Fibroblast of upper back skin (primary cell): ENCODE results near the gene DLGAP1.

Source experiments
- DNase-seq: peaks from one replicate; pipeline ENCODE4 v3.0.0-alpha.2; 2013

The DLGAP1 gene

DNA sequence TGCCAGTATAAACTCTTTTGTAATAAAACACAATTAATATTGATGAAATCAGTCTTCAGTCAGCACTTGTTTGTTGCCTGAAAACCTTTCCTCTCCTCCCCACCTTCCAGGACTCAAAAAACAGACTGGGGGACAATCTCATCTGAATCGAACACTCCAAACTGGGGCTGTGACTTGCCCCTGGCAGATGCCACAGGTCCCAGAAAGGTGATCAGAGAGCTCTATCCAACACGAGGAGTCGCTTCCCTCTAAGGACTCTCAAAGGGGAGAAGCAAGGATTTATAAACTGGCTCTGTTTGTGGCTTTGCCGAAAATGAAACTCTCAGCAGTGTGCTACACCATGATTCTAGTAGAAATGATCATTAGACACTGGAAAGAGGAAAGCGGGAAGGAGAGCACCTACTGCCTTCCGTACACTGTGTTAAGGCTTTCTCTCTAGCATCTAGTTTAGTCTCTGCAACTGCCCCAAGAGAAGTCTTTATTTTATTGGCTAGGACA, 805.9 kb downstream of the DLGAP1 start:
- no peak for DNase-seq

DNA sequence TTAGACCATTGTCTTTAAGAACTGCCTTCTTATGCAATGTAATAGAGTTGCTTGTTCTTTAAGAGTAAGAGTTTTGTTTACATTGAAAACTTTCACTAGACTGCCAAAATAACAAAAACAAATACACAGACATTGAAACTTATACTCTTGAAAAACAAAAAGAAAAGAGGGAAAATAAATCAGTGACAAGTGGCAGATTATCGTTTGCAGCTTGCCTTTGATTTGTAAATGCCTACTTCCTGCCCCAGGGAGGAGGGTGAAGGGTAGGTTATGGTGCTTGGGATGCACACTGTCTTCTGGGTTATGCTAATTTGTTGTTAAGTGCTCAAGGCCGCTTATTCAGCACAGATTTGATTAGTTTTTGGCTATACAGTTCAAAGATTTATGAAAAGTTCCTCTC, 806.5 kb downstream of the DLGAP1 start:
- DNase-seq: no peak

DNA sequence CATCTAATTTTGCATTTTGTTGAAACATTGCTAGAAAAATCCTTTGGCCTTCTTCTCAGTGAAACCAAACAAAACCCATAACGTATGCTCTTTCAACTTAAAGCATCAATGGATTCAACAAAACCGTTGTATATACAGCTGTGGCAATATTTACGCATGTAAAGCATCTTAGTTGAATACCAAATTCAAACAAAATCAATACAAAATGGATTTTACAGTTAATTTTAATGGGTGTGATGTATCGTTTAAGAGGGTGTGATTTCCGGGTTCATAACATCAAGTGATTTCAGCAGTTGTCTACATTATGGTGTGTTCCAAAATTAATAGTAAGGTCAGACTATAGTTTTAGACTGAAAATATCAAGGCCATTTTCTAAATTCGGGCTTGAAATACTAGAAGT, 806.9 kb downstream of the DLGAP1 start:
- DNase-seq: no peak

DNA sequence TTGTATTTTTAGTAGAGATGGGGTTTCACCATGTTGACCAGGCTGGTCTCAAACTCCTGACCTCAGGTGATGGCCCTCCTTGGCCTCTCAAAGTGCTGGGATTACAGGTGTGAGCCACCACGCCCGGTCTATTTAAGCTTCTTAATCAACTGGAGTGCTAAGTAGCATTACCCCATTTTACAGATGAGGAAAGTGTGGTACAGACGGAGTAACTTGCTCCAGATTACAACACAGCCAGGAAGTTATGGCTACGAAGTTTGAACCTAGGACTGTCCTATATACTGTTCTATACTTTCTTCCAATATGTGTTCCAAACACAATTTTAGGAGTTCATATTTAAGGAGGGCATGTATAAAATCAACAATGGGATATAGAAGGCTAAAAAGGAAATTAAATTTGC, 807.5 kb downstream of the DLGAP1 start:
- no peak for DNase-seq

DNA sequence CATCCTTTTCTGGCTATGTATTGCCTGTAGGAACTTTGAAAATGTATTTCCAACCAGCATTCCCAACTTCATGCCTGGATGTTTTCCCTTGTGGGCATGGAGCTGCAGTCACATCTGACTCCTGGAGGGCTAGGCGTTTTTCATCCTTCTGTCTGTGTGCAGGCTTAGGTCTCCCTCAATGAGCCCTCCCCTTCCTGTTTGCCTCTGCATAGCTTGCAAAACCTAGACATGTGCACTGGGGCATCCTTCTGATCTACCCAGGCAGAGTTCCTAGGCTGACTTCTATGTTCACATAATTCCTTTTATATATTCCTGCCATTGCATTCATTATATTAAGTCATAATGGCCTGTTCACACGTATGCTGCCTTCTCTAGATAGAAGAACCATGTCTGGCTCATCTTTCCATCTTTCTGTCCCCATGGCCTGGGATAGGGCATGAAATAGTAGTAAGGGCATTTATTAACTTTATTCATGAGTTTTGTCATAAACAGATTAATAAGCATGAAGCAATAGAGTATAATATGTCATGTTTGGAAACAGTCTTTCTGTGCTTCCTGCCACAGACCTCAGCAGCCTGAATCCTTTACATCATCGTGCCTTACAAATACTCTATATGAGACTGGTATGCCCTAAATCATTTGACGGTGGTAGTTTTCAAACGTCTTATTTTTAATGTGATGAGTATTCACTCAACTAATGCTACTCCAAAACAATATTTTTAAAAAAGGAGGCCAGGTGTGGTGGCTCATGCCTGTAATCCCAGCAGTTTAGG, 809.5 kb downstream of the DLGAP1 start:
- DNase-seq: no peak

DNA sequence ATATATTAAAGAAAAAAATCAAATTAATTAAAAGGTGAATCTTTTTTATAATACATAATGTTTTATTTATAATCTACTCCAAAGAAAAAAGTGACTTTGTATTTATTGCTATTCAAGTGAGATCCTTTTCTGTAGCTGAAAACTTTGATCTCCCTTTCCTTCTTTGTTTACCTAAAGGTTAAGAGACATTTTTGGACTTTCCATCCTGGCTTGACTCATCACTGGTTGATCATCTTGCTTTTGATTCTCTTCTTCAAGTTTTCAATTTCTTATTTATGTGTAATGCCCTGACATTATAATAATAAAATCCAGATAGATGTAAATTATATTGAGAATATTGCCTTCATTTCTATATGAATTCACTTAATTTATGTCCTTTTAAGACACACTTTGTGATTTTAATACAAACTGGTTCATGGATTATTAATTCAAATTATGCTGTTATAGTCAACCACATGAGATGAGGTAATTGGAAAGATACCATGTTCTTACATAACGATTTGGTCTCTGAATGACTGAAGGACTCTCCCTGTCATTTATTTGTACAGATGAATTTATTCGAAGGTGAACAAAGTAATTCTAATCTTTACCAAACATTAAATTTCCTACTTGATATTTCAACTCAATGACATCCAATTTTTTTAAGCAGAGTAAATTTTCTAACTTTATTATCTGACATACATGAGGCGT, 820.7 kb downstream of the DLGAP1 start:
- DNase-seq: no peak

DNA sequence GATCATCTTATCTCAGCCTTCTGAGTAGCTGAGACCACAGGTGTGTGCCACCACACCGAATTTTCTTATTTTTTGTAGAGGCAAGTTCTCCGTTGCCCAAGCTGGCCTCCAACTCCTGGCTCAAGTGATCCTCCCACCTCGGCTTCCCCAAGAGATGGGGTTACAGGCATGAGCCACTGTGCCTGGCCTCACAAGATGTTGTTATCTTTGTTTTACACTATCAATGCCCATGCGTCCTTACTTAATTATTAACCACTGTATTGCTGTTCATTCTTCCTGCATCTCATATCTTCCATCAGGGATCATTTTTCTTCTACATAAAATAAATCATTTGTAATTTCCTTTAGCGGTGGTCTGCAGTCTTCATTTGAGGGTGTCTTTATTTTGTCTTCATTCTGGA, 823.2 kb downstream of the DLGAP1 start:
- no peak for DNase-seq

DNA sequence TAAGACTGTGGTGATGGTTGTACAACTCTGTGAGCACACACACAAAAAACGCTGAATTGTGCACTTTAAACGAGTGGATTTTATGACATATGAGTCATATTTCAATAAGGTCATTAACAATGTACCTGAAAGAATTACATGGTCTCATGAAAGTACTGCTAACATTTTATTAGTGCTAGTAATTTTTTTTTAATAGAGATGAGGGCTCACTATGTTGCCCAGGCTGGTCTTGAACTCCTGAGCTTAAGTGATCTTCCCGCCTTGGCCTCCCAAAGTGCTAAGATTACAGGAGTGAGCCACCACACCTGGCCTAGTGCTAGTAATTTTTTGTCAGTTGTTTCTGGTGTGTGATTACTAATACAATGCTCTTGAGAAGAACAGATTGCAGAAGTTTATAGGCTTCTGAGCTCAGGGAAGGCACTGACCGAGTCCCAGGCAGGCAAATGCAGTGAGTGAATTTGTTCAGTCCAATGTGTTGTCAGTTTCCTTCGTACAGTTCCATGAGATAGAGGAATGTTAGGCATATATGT, 828.1 kb downstream of the DLGAP1 start:
- no peak for DNase-seq

DNA sequence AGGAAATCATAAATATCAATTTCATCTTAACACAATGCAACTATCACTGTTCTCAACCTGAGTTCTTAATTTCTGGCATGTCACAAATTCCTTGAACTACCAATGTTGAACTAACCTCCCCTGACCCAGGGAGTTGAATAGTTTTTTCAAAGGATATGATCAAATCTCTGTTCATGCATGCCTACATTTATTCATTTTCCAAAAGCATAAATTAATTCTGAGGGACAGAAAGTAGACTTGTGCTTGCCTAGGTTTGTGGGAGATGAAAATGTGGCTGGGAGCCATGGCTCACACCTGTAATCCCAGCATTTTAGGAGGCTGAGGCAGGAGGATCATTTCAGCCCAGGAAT, 829.4 kb downstream of the DLGAP1 start:
- DNase-seq: no peak

DNA sequence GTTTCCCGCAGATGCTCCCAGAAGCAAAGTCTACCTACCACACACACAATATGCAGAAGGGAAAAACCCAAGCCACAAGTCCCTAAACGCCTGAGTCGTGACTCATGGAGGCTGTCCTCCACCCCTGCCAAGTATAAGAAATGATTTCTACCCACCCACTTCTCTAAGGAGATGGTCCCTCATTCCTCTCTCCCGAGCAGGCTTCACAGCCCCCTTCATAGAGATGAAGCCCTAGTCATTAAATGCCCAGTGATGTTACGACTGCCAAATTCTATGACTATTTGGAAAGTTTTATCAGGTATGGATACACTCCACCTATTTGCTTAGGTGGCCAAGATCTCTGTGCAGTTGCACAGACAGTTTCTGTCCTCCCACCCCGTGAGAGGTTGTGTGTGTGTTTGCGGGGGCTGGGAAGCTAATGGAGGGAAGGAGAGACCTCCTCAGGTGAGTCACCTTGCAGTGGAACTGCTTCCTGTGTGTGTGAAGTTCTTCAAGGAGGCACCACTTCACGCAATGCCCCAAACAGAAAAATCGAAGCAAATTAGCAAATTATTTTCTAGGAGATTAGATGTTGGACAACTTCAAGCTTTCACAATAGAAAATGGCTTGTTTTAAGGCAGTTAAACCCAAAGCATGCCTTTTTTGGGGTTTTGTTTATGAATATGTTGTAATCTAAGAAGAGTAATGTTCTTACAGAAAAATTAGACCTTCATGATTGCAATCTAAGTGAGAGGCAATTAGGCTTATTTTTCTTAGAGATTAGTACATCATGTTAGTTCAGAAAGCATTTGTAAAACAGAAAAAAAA, 830.0 kb downstream of the DLGAP1 start:
- peak; percentile 98 for DNase-seq

DNA sequence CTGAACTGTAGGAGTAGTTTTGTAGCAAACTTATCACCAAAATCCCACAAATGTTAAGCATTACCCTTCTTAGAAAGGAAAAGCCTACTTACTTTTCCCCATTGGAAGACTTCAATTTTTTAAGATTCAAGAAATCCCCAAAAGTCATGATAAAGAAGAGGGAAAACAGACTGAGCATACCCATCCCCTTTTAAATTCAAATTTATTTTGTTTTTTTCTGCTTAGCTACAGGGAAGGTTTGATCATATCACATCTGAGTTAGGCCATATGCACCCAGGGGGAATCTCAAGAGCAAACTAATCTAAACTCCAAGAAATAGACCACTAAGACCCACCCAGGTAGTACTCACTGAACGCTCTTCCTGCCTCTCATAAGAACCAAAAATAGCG, 830.6 kb downstream of the DLGAP1 start:
- DNase-seq: no peak

DNA sequence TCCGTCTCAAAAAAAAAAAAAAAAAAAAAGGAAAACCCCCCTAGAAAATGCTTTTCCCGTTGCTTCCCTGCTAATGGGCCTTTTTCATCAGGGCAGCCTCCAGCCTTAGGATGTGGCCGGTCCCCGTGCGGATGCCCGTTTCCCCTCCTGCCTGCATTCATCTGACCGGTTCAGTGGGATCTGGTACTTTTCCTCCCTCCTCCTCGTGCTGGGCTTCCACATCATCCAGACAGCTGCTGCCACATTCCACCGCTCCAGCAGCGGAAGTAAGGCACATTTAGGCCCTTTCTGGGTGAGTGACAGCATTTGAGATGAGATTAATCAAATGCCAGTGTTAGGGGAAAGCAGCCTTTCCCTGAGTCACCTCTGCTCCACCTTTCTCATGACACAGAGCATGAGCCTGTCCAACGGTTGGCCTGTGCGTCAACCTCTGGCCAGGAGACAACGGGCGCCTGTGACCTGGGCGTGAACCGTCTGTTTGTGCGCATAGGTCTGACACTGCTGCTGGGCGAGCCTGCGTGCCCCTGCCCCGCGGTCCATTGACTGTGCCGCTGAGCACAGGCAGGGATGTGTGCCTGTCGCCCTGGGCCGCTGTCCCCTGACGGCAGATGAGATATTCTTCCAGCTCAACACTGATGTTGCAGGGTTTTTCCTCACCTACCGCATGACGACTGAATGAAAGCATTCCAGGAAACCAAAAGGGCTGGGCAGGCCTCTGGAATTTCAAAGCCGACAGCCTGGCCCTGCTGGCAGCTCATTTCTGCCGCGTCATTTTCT, 831.1 kb downstream of the DLGAP1 start:
- peak; percentile 98 for DNase-seq

DNA sequence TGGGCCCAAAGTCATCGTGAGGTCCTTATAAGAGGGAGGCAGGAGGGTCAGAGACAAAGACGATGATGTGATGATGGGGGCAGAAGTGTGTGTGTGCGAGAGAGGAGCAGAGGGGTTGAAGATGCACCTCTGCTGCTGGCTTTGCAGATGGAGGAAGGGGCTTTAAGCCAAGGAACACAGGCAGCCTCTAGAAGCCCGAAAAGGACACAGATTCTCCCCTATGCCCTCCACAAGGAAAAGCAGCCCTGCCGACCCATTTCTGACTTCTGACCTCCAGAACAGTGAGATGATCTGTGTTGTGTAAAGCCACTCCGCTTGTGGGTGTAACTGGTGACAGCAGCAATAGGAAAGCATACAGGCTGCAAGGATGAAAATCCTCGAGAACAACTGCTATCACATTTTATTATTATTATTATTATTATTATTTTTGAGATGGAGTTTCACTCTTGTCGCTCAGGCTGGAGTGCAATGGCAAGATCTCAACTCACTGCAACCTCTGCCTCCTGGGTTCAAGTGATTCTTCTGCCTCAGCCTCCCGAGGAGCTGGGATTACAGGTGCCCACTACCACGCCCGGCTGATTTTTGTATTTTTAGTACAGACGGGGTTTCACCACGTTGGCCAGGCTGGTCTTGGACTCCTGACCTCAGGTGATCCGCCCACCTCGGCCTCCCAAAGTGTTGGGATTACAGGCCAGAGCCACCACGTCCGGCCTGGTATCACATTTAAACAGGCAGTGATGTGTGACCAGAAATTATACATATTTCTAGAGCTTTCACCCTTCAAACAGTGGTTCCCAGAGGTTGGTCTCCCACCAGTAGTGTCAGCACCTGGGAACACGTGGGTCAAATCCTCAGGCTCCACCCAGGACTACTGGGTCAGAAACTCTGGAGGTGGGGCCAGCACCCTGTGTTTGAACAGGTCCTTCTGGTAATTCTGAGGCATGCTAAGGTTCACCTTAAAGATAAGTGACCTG, 834.7 kb downstream of the DLGAP1 start:
- no peak for DNase-seq

DNA sequence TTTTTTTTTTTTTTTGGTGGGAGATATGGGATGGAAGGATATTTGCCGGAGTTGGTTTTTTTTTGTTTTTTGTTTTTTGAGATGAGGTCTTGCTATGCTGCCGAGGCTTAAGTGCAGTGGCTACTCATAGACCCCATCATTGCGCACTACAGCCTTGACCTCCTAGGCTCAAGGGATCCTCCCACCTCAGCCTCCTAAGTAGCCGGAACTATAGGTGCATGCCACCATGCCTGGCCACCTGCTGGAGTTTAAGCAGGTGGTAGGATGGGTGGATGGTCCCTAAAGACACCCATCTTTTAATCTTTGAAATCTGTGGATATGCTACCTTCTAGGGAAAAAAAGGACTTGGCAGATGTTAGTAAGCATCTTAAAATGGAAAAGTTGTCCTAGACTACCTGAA, 835.4 kb downstream of the DLGAP1 start:
- DNase-seq: no peak

DNA sequence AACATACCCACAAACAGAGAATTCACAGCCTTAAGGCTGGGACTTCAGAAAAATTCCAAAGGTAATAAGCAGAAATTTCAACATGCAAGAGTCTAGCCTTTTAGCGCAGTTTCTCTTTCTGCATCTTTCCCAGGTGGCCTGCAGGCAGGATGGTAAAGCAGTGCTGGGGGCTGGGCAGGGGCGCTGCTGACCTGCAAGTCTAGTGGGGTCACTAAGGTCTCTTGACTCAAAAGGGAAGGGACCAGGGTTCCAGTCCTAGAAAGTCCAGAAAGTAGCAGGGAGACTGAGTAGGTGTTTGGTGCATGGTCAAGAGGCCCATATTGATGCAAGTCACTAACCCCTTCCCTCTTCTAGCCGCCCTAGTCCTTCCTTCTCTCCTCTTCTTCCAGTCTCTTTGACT, 835.9 kb downstream of the DLGAP1 start:
- DNase-seq: no peak

DNA sequence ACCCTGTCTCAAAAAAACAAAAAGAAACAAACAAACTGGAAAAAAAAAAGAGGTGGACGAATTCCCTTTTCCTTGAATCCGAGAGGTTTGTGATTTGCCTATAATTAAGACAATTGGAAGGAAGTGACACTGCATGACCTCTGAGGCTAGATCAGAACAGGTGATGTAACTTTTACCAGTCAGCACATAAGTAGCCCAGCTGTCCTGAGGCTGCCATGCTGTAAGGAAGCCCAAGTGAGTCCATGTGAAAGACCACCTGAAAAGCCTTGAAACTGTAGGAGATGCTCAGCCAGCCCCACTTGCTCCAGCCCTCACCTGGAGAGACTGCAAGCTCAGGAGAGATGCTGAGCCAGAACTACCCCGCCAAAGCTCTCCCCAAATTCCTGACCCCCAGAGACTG, 838.4 kb downstream of the DLGAP1 start:
- DNase-seq: no peak

DNA sequence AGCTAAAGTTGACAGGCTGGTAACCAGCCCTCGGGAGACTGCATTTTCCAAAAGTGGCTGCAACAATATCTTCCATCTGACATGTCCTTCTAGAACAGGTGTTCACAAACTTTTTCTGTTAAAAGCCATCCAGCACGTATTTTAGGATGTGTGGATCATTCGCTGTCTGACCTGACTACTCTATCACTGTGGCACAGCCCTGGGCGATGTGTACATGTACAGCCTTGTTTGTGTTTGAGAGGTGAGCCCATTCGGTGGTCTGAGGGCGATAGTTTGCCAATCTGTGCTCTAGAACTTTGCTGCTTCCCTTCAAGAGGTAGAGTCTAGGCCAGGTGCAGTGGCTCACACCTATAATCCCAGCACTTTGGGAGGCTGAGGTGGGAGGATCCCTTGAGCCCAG, 839.0 kb downstream of the DLGAP1 start:
- no peak for DNase-seq

DNA sequence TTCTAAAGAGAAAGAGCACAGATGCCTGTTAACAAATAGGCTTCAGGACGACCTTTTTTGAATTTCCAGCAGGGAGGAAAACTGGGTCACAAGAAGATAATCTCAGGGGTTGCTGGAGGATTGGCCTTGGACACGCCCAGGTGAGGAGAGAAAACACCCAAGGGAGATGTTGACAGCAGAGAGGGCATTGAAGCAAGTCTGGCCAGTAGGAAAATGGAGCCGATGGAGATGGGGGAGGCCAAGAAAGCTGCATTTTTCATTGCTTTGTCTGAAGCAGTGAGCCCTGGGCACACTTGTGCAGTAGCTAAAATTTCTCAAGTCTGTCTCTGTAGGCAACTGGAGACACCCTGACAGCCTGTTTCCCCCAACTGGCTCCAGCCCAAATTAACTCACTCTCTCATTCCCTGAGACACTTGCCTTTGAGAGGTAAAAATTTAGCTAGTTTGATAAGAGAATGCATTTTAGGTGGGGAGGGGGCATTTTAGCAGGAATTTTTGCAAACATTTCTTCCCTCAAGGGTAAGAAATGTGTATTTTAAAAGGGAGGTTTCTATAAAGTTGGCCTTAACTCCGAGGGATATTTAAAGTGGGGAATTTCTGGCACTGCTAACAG, 839.6 kb downstream of the DLGAP1 start:
- no peak for DNase-seq

DNA sequence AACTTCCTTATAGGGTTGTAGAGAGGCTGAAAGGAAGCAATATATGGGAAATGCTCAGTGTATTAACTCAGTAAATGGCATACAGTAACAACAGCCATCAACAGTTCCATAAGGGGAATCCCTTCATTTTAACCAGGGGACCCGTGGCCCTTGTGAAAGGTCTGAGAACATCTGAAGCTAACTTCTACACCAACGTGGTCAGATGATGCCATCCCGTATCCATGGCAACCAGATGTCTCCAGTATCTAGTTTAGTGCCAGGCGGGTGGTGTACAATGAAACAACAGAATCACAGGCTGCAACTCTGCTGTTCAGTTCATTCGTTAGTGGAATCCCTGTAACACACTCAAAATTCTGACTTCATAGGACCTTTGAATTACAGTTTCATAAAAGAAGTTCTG, 842.8 kb downstream of the DLGAP1 start:
- DNase-seq: peak; percentile 23

DNA sequence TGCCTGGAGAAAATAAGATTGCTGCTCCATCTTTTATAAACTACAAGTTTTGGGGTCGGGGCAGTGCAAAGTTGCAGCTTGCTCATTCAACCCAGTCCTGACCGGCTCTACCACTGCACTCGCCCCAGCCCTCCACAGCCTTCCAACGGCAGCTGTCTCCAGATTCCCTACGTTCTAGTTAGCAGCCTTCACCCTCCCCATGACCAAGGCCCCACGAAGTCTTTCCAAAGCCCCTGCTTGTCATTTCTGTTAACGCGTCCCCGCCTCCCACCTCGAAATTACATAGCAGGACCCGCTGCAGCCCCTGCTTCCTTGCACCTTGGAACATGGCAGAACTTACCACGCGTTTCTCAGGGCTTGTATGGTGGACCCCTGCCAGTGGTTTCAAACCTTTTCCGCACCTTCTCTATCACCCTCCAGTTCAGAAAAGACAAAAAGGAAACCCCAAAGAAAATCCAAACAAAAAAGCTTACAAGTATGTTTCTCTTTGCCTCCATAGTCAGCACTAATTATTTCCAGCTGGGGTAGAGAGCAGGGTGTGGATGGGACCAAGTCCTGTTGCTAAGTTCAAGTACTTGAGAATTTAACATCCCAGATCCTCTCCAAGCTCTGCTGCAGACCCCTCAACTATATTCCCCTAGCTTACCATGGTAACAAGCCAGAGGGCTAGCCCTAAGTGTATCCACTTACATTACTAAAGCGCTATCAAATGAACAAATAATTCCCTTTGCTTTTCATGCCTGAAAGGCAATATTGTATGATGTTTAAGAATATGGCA, 843.6 kb downstream of the DLGAP1 start:
- DNase-seq: peak; percentile 72
